Fibroblast of mammary gland (primary cell): ENCODE results near the gene ITGA11.

Experiments
- DNase-seq: peaks from one replicate; pipeline ENCODE4 v3.0.0-alpha.2; 2010; ENCODE audit warnings: low read depth
- H3K4me3 ChIP-seq: 2 replicates; pipeline ENCODE4 v1.5.1; 2011; ENCODE audit warnings: low read depth, mild to moderate bottlenecking, low read length, moderate library complexity; ENCODE audit not compliant: control insufficient read depth
- CTCF ChIP-seq: conservative IDR thresholded peaks from 2 replicates; pipeline ENCODE4 v1.5.1; 2011; ENCODE audit warnings: low read depth, low read length, inconsistent platforms; ENCODE audit not compliant: control insufficient read depth, insufficient read depth

Gene ITGA11

GRCh38 chr15:68385240-68385561 lies 46.8 kb downstream of the ITGA11 start:
- no peak for TF ChIP-seq CTCF
- DNase-seq = no peak

DNA sequence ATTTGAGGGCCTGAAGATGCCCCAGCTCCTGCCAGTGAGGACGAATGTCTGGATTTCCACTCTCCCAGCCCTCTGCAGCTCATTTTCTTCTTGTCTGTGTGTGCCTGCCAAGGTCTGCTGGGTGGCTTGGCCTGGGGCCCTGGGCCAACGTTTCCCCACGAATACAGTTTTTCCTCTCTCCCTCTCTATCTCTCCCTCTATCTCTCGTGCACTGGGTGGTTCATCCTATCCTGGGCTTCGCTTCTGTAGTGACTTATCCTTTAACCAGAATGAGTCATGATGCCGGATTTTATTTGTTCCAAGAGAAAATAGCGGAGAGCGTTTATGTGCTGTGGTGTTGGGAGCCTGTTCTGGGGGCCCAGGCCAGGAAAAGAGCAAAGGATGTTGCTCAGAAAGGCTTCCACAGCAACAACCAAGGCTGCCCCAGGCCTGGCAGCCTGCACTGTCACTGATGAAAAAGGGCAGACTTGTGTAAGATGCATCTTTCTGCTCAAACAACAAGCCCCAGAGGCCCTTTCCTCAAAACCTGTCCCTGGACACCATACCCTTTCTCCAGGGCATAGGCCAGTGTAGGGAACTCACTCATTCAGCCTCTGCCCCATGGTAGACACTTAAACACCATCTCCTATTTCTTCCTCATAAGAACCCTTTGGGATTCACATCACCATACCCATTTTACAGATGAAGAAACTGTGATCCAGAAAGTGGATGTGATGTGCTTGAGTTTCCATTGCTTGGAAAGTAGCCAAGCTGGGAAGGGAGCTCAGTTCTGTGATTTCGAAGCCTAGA lies 47.3 kb downstream of the ITGA11 start:
- no peak for TF ChIP-seq CTCF
- H3K4me3 ChIP-seq = no peak overlapping the region
- peak; percentile 94 for DNase-seq

More at GRCh38 chr15:68385240-68385561, 46.8 kb downstream of the ITGA11 start:
- no peak overlapping the region for H3K4me3 ChIP-seq

DNA sequence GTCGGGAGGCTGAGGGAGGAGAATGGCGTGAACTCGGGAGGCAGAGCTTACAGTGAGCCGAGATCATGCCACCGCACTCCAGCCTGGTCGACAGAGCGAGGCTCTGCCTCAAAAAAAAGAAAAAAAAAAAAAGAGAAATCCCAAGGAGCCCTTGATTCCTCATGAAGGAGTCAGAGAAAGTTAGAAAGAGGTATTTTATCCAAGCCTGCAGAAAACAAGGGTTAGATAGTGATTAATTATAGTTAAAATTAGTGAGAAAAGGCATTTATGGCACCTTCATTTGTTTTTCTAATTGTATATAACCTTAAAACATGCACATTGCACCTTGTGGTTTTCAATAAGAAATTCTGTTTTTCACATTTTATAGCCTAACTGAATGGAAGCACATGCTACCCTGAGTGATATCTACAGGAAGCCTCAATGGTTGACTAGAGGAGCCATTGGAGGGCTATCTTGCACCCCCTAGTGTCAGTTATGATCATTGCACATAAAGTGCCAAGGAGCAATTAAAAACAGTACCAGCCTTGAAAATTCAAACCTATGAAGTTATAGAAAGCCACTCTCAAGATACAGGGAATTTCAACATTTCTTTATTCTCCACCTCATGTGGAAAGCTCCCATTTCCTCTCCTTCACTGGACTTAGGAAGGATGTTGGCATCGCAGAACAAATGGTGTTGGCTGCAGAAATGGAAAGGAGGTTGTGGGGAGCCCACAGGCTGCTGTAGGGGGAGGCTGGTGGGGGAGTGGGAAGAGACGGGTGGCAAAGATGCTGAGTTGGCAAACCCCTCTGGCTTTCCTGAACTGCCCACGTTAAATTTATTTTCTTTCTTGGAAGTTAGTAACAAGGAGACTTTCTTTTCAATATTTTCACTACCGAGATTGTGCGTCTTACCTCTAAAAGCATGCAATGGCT lies 48.5 kb downstream of the ITGA11 start:
- TF ChIP-seq CTCF = peak; percentile 86
- no peak overlapping the region for H3K4me3 ChIP-seq
- peak; percentile 63 for DNase-seq

DNA sequence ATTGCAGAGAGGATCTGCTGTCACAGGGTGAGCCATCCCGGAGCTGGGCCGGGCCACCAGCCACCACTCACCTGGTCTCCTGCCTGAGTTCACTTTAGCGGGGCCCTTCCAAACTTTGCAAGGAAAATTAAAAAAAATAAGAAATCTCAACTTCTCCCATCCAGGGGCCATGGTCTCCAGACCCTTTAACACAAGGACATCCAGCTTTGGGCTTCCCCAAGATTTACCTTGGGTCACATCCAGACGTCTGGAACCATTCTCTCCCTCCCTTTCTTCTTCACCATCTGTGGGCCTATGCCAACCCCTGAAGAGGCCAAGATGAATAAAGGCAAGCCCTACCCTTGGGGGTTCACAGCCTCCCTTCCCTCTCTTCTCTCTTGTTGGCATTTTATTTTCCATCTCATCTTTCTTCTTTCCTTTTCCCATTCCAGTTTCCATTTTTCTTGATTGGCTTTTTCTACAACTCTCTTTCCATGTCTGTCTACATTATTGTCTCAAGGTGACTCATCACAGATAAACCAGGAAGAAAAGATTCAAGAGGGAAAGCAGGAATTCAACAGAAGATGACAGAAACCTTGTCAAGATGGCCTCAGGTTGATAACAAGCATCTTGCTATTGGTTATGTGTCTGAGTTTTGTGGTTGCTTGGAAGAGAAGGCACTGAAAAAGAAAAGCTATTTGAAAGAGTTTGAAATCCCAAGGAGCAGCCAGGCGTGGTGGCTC lies 49.5 kb downstream of the ITGA11 start:
- no peak for TF ChIP-seq CTCF
- H3K4me3 ChIP-seq = no peak overlapping the region
- DNase-seq = no peak

GRCh38 chr15:68380456-68380855 lies 51.5 kb downstream of the ITGA11 start:
- no peak for TF ChIP-seq CTCF
- H3K4me3 ChIP-seq = no peak overlapping the region
- DNase-seq = no peak

GRCh38 chr15:68379759-68380290 lies 52.1 kb downstream of the ITGA11 start:
- DNase-seq = no peak
- H3K4me3 ChIP-seq = no peak overlapping the region
- no peak for TF ChIP-seq CTCF
